SU-DHL-6 (cell line): Measurements from ENCODE around the gene AKIRIN1.

ENCODE experiments used
- H2AFZ ChIP-seq: fragments of 200-600 bp; sonication (generic); 2 replicates; pipeline ENCODE4 v1.6.1; 2014; ENCODE audit warnings: low read depth, mild to moderate bottlenecking, moderate library complexity, mixed read lengths, antibody characterized with exemption, low read length; ENCODE audit not compliant: severe bottlenecking
- H3F3A ChIP-seq: fragments of 200-600 bp; shearing (Covaris generic); 2 replicates; pipeline ENCODE4 v1.6.0; 2016; ENCODE audit warnings: antibody characterized with exemption, mild to moderate bottlenecking; ENCODE audit not compliant: insufficient read depth
- H3K27ac ChIP-seq: fragments of 200-600 bp; sonication (generic); 2 replicates; pipeline ENCODE4 v1.5.1; 2016; ENCODE audit warnings: low read depth, mild to moderate bottlenecking, low read length, moderate library complexity, mixed read lengths
- H3K27me3 ChIP-seq: fragments of 200-600 bp; sonication (generic), shearing (Covaris generic); 2 replicates; pipeline ENCODE4 v1.6.0; 2014; ENCODE audit warnings: mild to moderate bottlenecking, low read length
- H3K36me3 ChIP-seq: fragments of 200-600 bp; sonication (generic); 2 replicates; pipeline ENCODE4 v1.6.1; 2014; ENCODE audit warnings: mild to moderate bottlenecking, low read length, mixed read lengths
- H3K4me2 ChIP-seq: fragments of 300-600, 200-600 bp; shearing (Covaris generic), sonication (generic); 2 replicates; pipeline ENCODE4 v1.6.0; 2014; ENCODE audit warnings: low read length, low read depth, mild to moderate bottlenecking; ENCODE audit not compliant: poor library complexity, severe bottlenecking
- H3K4me3 ChIP-seq: fragments of 200-600 bp; sonication (generic); 2 replicates; pipeline ENCODE4 v1.5.1; 2014; ENCODE audit warnings: antibody characterized with exemption, low read length, mild to moderate bottlenecking, mixed read lengths; ENCODE audit not compliant: insufficient read depth, poor library complexity, severe bottlenecking
- H3K79me2 ChIP-seq: fragments of 200-600 bp; sonication (generic); 2 replicates; pipeline ENCODE4 v1.6.1; 2014; ENCODE audit warnings: mild to moderate bottlenecking, low read length, moderate library complexity; ENCODE audit not compliant: insufficient read depth
- H3K9ac ChIP-seq: fragments of 200-600 bp; sonication (generic); 2 replicates; pipeline ENCODE4 v1.7.0; 2014; ENCODE audit warnings: mild to moderate bottlenecking, low read length
- H3K9me2 ChIP-seq: fragments of 200-600 bp; sonication (generic); replicated peaks from 2 replicates; pipeline ENCODE4 v1.6.1; 2014; ENCODE audit warnings: low read length; ENCODE audit not compliant: insufficient read depth
- H3K9me3 ChIP-seq: fragments of 200-600 bp; sonication (generic); 2 replicates; pipeline ENCODE4 v1.6.1; 2014; ENCODE audit warnings: low read length, mixed read lengths; ENCODE audit not compliant: insufficient read depth
- H4K20me1 ChIP-seq: fragments of 200-600 bp; sonication (generic); 2 replicates; pipeline ENCODE4 v1.6.1; 2014; ENCODE audit warnings: low read depth, mild to moderate bottlenecking, antibody characterized with exemption, low read length, moderate library complexity, mixed read lengths
- CTCF ChIP-seq: fragments of 200-600 bp; sonication (generic); IDR thresholded peaks from one replicate; pipeline ENCODE4 v1.5.1; 2017; ENCODE audit warnings: antibody characterized with exemption, mild to moderate bottlenecking, low read length, moderate library complexity; ENCODE audit not compliant: insufficient read depth, poor library complexity, severe bottlenecking
- EZH2phosphoT487 ChIP-seq: fragments of 200-600 bp; sonication (generic), shearing (Covaris generic); conservative IDR thresholded peaks from 2 replicates; pipeline ENCODE4 v1.6.1; 2018; ENCODE audit warnings: mild to moderate bottlenecking, antibody characterized with exemption, low read length, moderate library complexity, mixed read lengths

Gene AKIRIN1

GRCh38 chr1:38997901-38998190, 6.8 kb downstream of the AKIRIN1 start:
- Histone ChIP-seq H3K4me2 (no peak overlapping the region), H3K27ac (no peak overlapping the region), H4K20me1 (peaks cover 23% of the 10 kb centered on the region), H2AFZ (no peak overlapping the region), H3K9ac (no peak overlapping the region), H3K9me2 (no peaks in the 10 kb centered on the region), H3K79me2 (peaks cover 60% of the 10 kb centered on the region), H3K36me3 (peaks cover 15% of the 10 kb centered on the region), H3K27me3 (no peaks in the 10 kb centered on the region), H3K4me3 (no peak overlapping the region), H3F3A (0 out of 2 replicates have a peak, but pooled peaks cover 1% of the 10 kb centered on the region), H3K9me3 (no peaks in the 10 kb centered on the region)
- no peak for TF ChIP-seq EZH2phosphoT487
- no peak for TF ChIP-seq CTCF

- H3K79me2 ChIP-seq, result peaks cover 24% of the 10 kb centered on the region
- no peak overlapping the region for H3K9ac ChIP-seq
Measured at GRCh38 chr1:39001516-39002421, 10.7 kb downstream of the AKIRIN1 start.

GRCh38 chr1:39003281-39003680, 12.2 kb downstream of the AKIRIN1 start:
- H4K20me1 ChIP-seq, result 0 out of 2 replicates have a peak, but pooled peaks cover under 1% of the 10 kb centered on the region
- TF ChIP-seq EZH2phosphoT487 (no peak), CTCF (no peak)
- peaks cover 44% of the 10 kb centered on the region for H3K36me3 ChIP-seq
- H3K4me2 ChIP-seq, result no peak overlapping the region
- H3K27ac ChIP-seq, result no peak overlapping the region
- no peaks in the 10 kb centered on the region for H3K9me2 ChIP-seq
- H3K27me3 ChIP-seq, result no peaks in the 10 kb centered on the region
- H3K4me3 ChIP-seq, result no peak overlapping the region
- peaks cover 8% of the 10 kb centered on the region; the same call in 1 of the 2 replicates for H3K79me2 ChIP-seq
- H2AFZ ChIP-seq, result no peak overlapping the region
- no peaks in the 10 kb centered on the region for H3K9me3 ChIP-seq
- no peak overlapping the region for H3K9ac ChIP-seq
- H3F3A ChIP-seq, result no peaks in the 10 kb centered on the region

More at GRCh38 chr1:39001516-39002421, 10.7 kb downstream of the AKIRIN1 start:
- Histone ChIP-seq H3K27ac (no peak overlapping the region), H3K27me3 (no peaks in the 10 kb centered on the region), H4K20me1 (peaks cover 15% of the 10 kb centered on the region), H3F3A (no peaks in the 10 kb centered on the region), H2AFZ (no peak overlapping the region), H3K36me3 (peaks cover 39% of the 10 kb centered on the region), H3K9me3 (no peaks in the 10 kb centered on the region), H3K4me3 (no peak overlapping the region), H3K9me2 (no peaks in the 10 kb centered on the region), H3K4me2 (no peak overlapping the region)
- TF ChIP-seq CTCF (no peak), EZH2phosphoT487 (no peak)
